HG02763 (cell line): ENCODE data around the gene SP1.
"Not testable (repeated sequence)": the region's sequence is repeated elsewhere in the genome, so short reads cannot be mapped to it uniquely, and the experiment has no call there.

Experiments
- ATAC-seq: cut with Tn5 transposase; IDR thresholded peaks from one replicate; pipeline ENCODE4 v1.9.1; 2021; ENCODE audit warnings: mild to moderate bottlenecking, moderate library complexity; ENCODE audit not compliant: unreplicated experiment

Gene SP1

GRCh38 chr12:53380104-53380793 lies at the start of gene SP1:
Gene SP1 (plus strand): TSS chr12:53380176. CDS start chr12:53380292, 116 bp downstream.
- peak; percentile 40 for ATAC-seq

- ATAC-seq, result no peak
Measured at GRCh38 chr12:53330671-53331070, 49.3 kb upstream of the SP1 start.

- not testable (repeated sequence) for ATAC-seq
Measured at GRCh38 chr12:53332339-53332738, 47.6 kb upstream of the SP1 start.

- ATAC-seq, result no peak
Measured at GRCh38 chr12:53332744-53333143, 47.2 kb upstream of the SP1 start.

- no peak for ATAC-seq
Measured at GRCh38 chr12:53333289-53333688, 46.7 kb upstream of the SP1 start.

GRCh38 chr12:53333845-53334244 lies 46.1 kb upstream of the SP1 start:
- ATAC-seq, result no peak

- no peak for ATAC-seq
Measured at GRCh38 chr12:53334822-53335221, 45.2 kb upstream of the SP1 start.

GRCh38 chr12:53336181-53336681 lies 43.7 kb upstream of the SP1 start, which contains the start of gene SP7:
Gene SP7 (minus strand): TSS chr12:53336354. CDS start chr12:53335646, 708 bp downstream.
- ATAC-seq, result no peak

GRCh38 chr12:53338017-53338416 lies 42.0 kb upstream of the SP1 start:
- ATAC-seq, result no peak

- ATAC-seq, result no peak
Measured at GRCh38 chr12:53338916-53339315, 41.1 kb upstream of the SP1 start.

GRCh38 chr12:53340398-53340797 lies 39.6 kb upstream of the SP1 start:
- ATAC-seq, result no peak

GRCh38 chr12:53343449-53343848 lies 36.5 kb upstream of the SP1 start:
- no peak for ATAC-seq

GRCh38 chr12:53343969-53344368 lies 36.0 kb upstream of the SP1 start:
- ATAC-seq, result no peak

GRCh38 chr12:53344487-53344823 lies 35.5 kb upstream of the SP1 start:
- ATAC-seq, result no peak

GRCh38 chr12:53344824-53345485 lies 35.0 kb upstream of the SP1 start:
- peak; percentile 64 for ATAC-seq

- ATAC-seq, result no peak
Measured at GRCh38 chr12:53345486-53346188, 34.3 kb upstream of the SP1 start.

GRCh38 chr12:53346491-53346890 lies 33.5 kb upstream of the SP1 start:
- no peak for ATAC-seq

GRCh38 chr12:53347905-53348304 lies 32.1 kb upstream of the SP1 start:
- no peak for ATAC-seq

GRCh38 chr12:53352331-53353256 lies 27.4 kb upstream of the SP1 start:
- peak; percentile 82 for ATAC-seq

- ATAC-seq, result no peak
Measured at GRCh38 chr12:53353257-53353655, 26.7 kb upstream of the SP1 start.

GRCh38 chr12:53355121-53355520 lies 24.9 kb upstream of the SP1 start:
- ATAC-seq, result no peak
